Measurements from ENCODE around the gene TEX261.
"Not testable (repeated sequence)": the region's sequence is repeated elsewhere in the genome, so short reads cannot be mapped to it uniquely, and the experiment has no call there.

The TEX261 gene

GRCh38 chr2:70994699-70995425 is at the start of gene TEX261:
Gene TEX261 (minus strand): TSS chr2:70994873. CDS start chr2:70994757, 116 bp downstream.
- Mint-ChIP-seq H3K27ac (peak within 1 kb of the TSS; percentile 91), H3K9me3 (no peaks in the 10 kb centered on the region), H3K27me3 (no peaks in the 10 kb centered on the region), H3K4me1 (ENCODE audit: low read depth) (peaks cover 54% of the 10 kb centered on the region), H3K4me3 (peak within 1 kb of the TSS; percentile 90), H3K36me3 (ENCODE audit: low read depth) (peaks cover 41% of the 10 kb centered on the region)
- intact Hi-C loops (cut with micrococcal nuclease) = loop anchor here (2.0 kb wide), 1 partner anchor 70 kb away; no protein-coding TSS in a partner anchor

DNA sequence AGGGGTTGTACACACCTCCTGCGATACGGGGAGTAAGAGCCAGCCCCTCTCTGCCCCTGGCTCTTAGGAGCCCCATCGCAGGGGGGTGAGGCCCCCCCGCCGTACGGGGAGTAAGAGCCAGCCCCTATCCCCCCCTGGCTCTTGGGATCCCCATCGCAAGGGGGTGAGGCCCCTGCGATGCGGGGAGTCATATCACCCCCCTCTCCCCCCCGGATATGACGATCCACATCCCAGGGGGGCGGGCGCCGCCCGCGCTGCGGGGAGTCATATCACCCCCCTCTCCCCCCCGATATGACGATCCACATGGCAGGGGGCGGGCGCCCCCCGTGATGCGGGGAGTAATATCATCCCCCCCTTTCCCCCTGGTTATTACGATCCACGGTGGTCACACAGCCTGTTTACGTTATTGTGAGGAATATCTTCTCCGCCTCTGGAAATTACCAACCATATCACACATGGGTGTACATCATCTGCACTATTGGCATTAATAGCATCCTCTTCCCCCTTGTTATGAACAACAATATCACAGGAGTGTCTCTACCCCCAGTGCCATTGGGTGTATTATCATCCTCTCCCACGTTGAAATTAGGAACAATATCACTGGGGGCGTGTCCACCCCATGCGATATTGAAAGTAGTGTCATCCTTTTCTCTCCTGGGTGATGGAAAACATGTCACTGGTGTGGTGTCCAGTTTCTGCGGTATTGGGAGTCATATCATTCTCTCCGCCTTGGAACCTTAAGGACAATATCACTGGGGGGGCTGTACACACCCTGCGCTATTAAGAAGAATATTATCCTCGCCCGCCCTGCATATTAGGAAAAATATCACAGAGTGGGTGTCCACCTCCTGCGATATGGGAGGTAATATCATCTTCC is 49.1 kb upstream of the TEX261 start:
- Mint-ChIP-seq H3K4me3 (no peak overlapping the region), H3K27ac (no peak overlapping the region), H3K36me3 (ENCODE audit: low read depth) (no peaks in the 10 kb centered on the region), H3K27me3 (no peaks in the 10 kb centered on the region), H3K4me1 (ENCODE audit: low read depth) (peaks cover 14% of the 10 kb centered on the region), H3K9me3 (no peaks in the 10 kb centered on the region)
- intact Hi-C loops (cut with micrococcal nuclease) = no loop called here

GRCh38 chr2:71042287-71042686 is 47.6 kb upstream of the TEX261 start:
- Mint-ChIP-seq H3K4me1 (ENCODE audit: low read depth) (peaks cover 14% of the 10 kb centered on the region), H3K27me3 (peaks cover 6% of the 10 kb centered on the region), H3K4me3 (no peak overlapping the region), H3K9me3 (no peaks in the 10 kb centered on the region), H3K36me3 (ENCODE audit: low read depth) (no peaks in the 10 kb centered on the region), H3K27ac (no peak overlapping the region)
- intact Hi-C loops (cut with micrococcal nuclease) = no loop called here

DNA sequence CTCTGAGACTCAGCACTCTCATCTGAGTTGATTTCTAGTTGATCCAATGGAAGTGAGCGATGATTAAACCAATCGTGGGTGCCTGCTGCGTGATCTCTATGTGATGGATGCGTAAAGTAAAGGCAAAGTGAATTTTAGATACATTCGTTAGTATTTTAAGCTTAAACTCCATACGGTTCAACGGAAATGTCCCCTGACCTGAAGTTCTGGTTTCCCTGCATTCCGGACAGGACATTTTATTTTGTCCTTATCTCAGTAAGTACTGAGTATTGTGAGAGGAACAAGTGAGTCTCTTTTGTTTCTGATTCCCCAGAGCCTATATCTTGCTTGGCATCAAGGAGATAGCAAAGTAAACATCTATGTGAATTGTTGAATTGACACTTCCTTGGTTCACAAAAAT is 41.6 kb upstream of the TEX261 start:
- H3K27ac Mint-ChIP-seq; H3K4me3 Mint-ChIP-seq; intact Hi-C loops (cut with micrococcal nuclease); H3K9me3 Mint-ChIP-seq; H3K36me3 Mint-ChIP-seq (ENCODE audit: low read depth): not testable (repeated sequence)
- peaks cover 32% of the 10 kb centered on the region for H3K27me3 Mint-ChIP-seq
- peaks cover 26% of the 10 kb centered on the region for H3K4me1 Mint-ChIP-seq (ENCODE audit: low read depth)

DNA sequence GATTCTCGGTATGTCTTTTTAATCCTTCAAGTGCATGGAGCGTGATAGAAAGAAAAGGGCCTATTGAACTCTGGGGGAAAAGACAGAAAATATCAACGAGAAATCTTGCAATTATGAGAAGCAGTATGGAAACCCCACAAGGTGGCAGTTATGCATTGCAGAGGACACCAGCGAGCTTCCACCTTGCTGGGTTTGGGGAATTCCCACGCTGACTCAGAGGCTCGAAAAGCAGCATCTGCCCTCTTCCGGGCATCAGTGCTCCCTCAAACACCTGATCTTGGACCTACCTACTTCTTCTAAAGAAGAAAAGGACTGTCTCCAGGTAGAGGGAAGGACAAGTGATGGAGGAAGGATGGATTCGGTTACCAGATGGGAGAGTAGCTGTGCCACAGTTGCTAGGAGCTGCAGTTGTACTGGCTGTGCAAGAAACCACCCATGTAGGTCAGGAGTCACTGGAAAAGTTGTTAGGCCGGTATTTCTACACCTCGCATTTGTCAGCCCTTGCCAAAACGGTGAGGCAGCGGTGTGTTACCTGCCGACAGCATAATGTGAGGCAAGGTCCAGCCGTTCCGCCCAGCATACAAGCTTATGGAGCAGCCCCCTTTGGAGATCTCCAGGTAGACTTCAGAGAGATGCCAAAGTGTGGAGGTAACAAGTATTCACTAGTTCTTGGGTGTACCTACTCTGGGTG is 29.0 kb upstream of the TEX261 start:
- not testable (repeated sequence) for H3K27ac Mint-ChIP-seq; H3K36me3 Mint-ChIP-seq (ENCODE audit: low read depth); H3K27me3 Mint-ChIP-seq; H3K9me3 Mint-ChIP-seq; H3K4me3 Mint-ChIP-seq; H3K4me1 Mint-ChIP-seq (ENCODE audit: low read depth)
- intact Hi-C loops (cut with micrococcal nuclease) = loop anchor here (5.0 to 10.0 kb wide), 2 partner anchors 49 to 131 kb away; no protein-coding TSS in a partner anchor

GRCh38 chr2:71021394-71021793 is 26.7 kb upstream of the TEX261 start:
- not testable (repeated sequence) for H3K36me3 Mint-ChIP-seq (ENCODE audit: low read depth); H3K9me3 Mint-ChIP-seq; H3K27ac Mint-ChIP-seq; H3K4me3 Mint-ChIP-seq; H3K4me1 Mint-ChIP-seq (ENCODE audit: low read depth); H3K27me3 Mint-ChIP-seq
- intact Hi-C loops (cut with micrococcal nuclease) = loop anchor here (5.0 to 10.0 kb wide), 2 partner anchors 51 to 133 kb away; no protein-coding TSS in a partner anchor

- intact Hi-C loops (cut with micrococcal nuclease) = loop anchor here (5.0 to 10.0 kb wide), 2 partner anchors 52 to 135 kb away; no protein-coding TSS in a partner anchor
Observed at GRCh38 chr2:71019989-71020388, 25.3 kb upstream of the TEX261 start.

GRCh38 chr2:71018625-71019024 is 24.0 kb upstream of the TEX261 start:
- Mint-ChIP-seq H3K36me3 (ENCODE audit: low read depth) (no peaks in the 10 kb centered on the region), H3K4me1 (ENCODE audit: low read depth) (peaks cover 6% of the 10 kb centered on the region), H3K27me3 (no peaks in the 10 kb centered on the region), H3K27ac (no peak overlapping the region), H3K4me3 (no peak overlapping the region), H3K9me3 (no peaks in the 10 kb centered on the region)
- intact Hi-C loops (cut with micrococcal nuclease) = no loop called here

More at GRCh38 chr2:71019989-71020388, 25.3 kb upstream of the TEX261 start:
- H3K9me3 Mint-ChIP-seq; H3K27ac Mint-ChIP-seq; H3K27me3 Mint-ChIP-seq; H3K4me3 Mint-ChIP-seq; H3K36me3 Mint-ChIP-seq (ENCODE audit: low read depth); H3K4me1 Mint-ChIP-seq (ENCODE audit: low read depth): not testable (repeated sequence)

DNA sequence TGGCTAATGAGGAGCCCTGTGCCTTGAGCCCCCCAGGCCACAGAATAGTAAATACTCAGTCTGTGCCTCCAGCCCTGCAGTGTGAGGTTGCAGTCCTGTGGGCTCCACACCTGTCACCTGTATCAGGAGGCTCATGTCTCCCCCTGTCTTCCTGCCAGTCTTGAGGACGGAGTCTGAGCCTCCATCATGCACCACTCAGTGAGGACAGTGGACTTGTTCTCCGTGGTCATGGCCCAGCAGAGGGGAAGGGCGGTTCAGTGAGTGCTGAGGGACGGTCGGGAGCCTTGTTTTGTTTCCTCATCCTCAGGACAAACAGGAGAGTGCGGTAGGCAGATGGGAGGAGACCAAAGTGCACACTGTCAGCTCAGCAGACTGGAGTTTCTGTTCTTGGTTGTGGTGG is 17.1 kb upstream of the TEX261 start:
- H3K27me3 Mint-ChIP-seq; H3K36me3 Mint-ChIP-seq (ENCODE audit: low read depth); intact Hi-C loops (cut with micrococcal nuclease); H3K9me3 Mint-ChIP-seq; H3K4me3 Mint-ChIP-seq: not testable (repeated sequence)
- Mint-ChIP-seq H3K4me1 (ENCODE audit: low read depth) (peaks cover 11% of the 10 kb centered on the region), H3K27ac (peak overlapping the region; percentile 39)

DNA sequence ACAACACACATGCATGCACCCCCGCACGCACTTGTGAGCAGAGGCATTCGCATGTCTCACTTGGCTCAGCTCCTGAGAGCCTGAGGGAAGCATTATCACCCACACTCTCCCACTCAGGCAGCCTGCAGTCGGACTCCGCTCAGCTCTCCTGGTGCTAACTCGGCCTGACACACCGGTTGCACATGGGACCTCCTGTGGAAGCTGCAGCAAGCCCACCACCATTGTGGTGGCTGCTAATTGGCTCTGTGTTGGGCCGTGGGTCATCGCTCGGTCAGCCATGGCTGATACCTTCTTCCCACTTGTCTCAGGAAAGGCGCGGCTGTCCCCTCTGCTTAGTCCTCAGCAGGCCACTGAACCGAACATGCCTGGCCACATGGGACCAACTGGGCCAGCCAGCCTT is 13.7 kb upstream of the TEX261 start:
- no peaks in the 10 kb centered on the region for H3K36me3 Mint-ChIP-seq (ENCODE audit: low read depth)
- intact Hi-C loops (cut with micrococcal nuclease) = no loop called here
- H3K27me3 Mint-ChIP-seq = peaks cover 7% of the 10 kb centered on the region
- H3K27ac Mint-ChIP-seq = no peak overlapping the region
- no peak overlapping the region for H3K4me3 Mint-ChIP-seq
- no peaks in the 10 kb centered on the region for H3K9me3 Mint-ChIP-seq
- H3K4me1 Mint-ChIP-seq (ENCODE audit: low read depth) = peaks cover 11% of the 10 kb centered on the region

DNA sequence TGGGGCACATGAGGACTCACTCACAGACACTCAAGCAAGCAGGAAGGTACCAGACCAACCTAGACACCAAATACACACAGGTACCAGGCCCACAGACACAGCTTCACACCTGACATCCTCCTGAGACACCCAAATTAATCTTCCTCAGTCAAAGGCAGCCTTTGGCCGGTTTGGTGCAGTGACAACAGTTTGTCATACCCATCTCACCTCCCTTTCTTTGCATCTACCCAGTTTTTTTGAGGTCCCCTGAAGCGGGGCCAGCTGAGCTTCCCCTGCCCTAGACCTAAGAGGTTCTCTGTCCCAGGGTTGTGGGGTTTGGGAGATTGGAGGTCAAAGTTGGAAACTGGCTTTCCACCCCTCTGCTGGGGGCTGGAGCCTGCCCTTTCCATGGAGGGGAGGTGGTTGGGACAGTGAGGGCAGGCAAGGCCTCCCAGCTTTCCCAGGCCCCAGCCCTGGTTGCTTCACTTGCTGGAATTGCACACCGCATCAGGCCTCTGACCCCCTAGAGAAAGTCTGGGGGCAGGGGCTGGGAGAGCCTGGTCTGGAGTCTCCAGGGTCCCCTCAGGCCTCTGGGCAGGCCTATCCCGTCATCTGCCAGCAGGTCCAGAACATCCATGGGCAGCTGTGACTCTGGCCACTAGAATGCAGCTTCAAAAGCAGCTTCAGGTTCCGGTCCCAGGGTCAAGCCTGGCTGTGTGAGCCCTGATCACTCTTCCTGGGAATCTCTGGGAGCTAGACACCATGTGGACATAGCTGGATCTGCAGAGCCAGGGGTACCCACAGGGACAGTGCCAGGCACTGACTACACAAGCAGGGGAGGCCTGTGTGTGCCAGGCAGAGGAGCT is 12.5 kb upstream of the TEX261 start:
- H3K9me3 Mint-ChIP-seq = no peaks in the 10 kb centered on the region
- intact Hi-C loops (cut with micrococcal nuclease) = no loop called here
- H3K4me1 Mint-ChIP-seq (ENCODE audit: low read depth) = peaks cover 11% of the 10 kb centered on the region
- peaks cover 7% of the 10 kb centered on the region for H3K27me3 Mint-ChIP-seq
- H3K36me3 Mint-ChIP-seq (ENCODE audit: low read depth) = no peaks in the 10 kb centered on the region
- H3K4me3 Mint-ChIP-seq = no peak overlapping the region
- no peak overlapping the region for H3K27ac Mint-ChIP-seq

DNA sequence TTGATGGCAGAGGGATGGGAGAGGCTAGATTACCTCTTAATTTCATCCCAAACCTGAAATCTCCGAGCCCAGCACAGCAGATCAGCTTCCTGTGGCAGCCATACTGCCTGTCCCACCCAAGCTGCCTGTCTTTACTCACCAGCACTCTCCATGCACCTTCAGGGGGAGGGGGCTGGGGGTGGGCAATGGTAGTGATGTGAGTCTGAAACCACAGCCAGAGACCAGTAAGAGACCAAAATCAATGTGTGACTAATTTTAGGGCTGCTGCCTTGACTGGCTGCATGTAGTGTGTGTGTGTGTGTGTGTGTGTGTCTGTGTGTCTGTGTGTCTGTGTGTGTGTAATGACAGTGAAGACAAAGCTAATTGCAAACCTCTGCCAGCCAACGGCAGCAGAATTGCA is 11.7 kb upstream of the TEX261 start:
- H3K27ac Mint-ChIP-seq = no peak overlapping the region
- H3K4me1 Mint-ChIP-seq (ENCODE audit: low read depth) = peaks cover 3% of the 10 kb centered on the region
- H3K9me3 Mint-ChIP-seq = no peaks in the 10 kb centered on the region
- H3K27me3 Mint-ChIP-seq = peaks cover 7% of the 10 kb centered on the region
- intact Hi-C loops (cut with micrococcal nuclease) = no loop called here
- no peak overlapping the region for H3K4me3 Mint-ChIP-seq
- no peaks in the 10 kb centered on the region for H3K36me3 Mint-ChIP-seq (ENCODE audit: low read depth)

Measured in dendritic cell treated with granulocyte-macrophage colony-stimulating factor and Interleukin-4, amounts not matched to agents 40 ng/mL and 50 ng/mL, for 4 days (primary cell).